Measurements from ENCODE around the gene VOPP1.

Gene VOPP1

DNA sequence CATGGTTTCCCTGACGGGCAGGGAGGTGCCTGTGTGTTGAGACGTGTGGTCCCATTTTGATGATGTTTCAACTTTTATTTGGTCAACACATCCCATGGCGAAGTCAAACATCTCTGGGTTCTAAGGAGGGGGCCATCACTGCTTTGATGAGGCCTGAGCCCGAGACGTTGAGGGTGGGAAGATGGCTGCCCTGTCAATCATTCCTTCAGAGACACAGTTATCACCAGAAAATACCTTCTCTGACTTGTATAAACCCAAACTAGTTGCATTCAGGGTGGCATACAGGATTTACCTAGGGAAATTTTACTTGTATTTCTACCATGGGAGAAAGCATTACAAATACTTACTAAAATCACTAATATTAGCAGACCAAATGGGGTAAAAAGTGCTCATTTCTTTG, 64.6 kb downstream of the VOPP1 start:
- no peak for DNase-seq

DNA sequence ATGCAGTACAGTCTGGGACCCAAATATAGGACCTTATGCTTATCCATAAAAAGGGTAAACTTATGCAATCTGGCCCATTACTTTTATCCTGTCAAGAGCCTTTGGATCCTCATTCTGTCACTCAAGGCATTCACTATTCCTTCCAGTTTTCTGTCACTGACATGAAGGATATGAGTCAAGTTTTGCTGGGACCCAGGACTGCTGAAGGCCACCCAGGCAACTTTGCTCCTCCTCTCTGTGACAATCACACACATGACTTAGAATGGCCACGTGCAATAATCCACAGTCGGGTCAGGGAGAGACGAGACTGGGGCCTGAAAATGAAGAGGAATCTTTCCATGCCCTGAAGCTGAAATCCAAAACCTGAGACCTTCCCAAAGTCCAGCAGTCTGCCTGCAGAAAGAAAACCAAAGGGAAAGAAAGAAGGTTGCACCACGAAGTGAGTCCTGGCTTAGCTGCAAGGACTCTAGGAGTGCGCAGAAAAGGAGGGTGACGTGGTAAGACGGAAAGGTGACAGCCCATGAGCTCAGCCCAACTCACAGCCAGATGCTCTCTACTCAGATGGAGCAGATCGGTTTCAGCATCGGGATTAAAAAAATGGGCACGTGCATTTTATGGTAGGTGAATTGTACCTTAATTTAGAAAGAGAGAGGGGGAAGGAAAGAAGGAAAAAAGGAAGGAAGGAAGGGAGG, 67.2 kb downstream of the VOPP1 start:
- DNase-seq: no peak

DNA sequence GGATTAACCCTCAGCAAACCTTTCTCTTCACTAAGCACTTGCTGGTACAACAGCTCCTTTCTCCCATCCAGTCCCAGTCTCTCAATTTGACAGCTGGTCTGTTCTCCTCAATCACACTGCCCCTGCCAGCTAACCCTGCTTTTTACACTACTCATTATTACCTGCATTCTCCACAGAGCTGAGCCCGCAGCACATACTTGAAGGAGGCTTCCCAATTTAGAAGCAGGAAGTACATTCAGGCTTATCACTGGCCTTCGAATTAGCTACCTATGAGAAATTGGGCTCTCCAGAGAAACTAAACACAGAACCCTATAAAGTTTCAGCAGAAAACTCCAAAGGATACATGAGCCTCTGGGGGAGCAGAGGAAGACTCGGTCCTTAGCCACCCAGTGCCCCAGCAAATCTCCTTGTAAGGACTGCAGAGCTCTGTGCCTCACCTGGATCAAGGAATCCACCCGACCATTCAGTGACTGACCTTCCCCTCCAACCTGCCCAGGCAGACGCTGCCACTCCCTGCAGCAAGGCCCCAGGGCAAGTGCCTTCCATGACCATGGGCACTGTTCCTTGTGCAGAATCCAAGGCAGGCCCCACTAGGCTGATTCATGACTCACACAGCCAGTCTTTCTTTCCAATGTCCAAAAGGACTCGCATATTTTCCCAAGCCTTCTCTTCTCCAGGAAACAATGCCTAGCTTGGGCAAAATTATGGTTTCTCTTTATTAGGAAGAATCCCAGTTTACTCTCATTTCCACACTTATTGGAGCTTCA, 68.0 kb downstream of the VOPP1 start:
- DNase-seq: no peak

DNA sequence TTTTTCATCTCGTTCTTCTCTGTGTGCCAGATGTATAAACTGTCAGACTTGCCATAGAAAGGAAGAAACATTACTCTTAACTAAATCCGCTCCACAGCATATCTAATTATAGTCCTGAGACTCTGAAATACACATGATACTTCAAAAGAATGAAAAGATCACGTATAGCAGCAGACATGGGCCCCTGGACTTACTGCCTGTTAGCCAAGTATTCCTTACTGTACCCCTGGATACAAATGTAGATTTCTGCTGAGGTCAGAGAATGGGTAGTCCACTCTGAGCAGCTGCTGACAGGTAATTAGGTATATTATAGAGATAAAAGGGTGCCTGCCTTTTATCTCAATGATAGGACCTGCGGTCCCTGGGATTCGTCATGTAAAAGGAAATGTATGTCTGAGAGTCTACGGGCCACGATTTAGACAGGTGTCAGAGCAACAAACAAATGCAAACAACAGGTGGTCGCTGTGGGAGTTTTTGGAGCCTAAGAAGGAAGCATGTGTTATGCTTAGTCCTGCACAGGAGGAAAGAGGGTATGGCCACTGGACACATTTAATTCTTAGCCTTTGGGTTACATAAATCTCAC, 69.4 kb downstream of the VOPP1 start:
- no peak for DNase-seq

DNA sequence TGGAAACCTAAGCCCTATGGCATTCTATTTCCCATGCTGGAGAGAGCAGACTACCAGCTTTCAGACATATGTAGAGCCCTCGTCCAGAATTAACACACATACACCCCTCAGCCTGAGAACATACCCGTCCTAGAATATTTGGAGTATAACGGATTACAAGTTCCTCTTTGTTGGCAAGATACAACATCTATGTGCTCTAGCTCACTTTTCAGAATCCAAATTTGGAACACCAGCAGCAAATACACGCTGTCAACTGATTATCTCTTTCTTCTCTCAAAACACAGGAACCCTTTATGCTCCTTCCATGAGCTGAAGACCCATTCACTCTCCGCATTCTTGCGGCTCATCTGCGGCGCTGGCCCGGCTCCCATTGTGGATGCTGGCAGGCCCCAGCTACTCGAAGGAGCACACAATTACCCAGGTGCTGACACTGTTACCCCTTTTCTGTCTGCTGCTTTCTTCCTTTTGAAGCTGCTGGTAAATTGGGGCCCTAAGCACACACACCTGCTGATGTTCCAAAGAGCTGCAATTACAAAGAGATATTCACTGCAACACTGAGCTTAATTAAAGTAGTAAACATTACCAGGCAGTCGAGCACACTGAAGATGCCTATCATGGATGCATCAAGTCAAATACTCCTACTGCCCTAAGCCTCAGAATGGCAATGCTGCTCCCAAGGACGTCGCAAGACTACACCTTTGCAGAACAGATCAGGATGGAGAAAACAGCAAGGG, 70.0 kb downstream of the VOPP1 start:
- no peak for DNase-seq

DNA sequence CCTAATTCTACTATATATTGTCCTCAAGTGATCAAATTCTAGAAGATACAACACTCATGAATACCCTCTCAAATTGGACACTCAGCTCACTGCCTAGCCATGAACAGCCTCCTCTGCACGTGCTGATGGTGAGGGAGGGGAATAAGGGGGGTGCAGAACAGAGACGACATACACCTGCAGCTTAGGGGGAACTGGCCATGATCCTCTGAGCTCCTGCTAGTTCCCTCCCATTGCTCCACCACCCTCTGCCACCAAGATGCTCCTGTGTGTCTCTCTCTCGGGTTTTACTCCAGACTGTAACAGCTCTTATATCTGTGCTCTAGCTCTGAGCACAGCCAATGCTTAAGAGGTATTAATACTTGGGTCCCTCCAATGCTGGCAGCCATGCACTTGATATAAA, 70.7 kb downstream of the VOPP1 start:
- DNase-seq: no peak

DNA sequence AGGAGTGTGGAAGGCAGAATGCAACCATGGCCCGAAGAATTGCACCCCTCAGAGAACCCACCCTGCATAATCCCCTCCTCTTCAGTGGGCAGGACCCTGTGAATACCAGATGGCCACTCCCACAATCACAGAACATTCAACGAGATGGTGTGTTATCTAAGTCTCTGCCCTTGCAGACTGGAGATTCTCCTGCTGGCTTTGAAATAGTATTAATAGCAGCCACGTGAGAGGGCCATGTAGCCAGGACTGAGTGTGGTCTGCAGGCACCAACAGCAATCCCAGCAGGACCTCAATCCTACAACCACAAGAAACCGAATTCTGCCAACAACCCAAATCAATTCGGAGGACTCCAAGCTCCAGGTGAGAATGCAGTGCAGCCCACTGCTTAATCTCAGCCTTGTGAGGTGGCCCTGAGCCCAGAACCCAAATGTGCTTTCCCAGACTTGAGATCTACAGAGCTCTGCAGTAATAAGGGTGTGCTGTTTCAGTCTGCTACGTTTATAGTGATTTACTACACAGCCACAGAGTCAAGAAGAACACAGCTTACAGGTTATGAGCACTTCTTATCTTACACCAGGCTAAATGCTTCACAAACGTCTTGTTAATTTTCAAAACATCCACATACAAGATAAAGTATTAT, 72.1 kb downstream of the VOPP1 start:
- no peak for DNase-seq

DNA sequence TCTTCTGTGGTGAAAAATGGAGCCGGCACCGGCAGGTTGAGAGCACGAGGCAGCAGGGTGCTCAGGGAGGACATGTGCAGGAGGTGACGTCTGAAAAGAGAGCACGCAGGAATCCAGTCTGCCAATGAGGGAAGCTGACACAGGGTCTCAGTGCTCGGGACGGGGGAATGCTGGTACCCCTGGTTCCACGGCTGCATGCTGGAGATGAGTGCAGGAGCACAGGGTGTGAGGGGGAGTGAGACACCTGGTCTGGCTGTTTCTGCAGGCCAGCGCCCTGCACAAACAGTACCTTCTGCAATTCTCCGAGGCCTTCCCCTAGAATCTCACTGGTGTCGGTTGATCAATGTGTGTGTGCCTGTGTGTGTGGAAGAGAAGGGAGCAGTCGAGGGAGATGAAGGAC, 72.7 kb downstream of the VOPP1 start:
- no peak for DNase-seq

DNA sequence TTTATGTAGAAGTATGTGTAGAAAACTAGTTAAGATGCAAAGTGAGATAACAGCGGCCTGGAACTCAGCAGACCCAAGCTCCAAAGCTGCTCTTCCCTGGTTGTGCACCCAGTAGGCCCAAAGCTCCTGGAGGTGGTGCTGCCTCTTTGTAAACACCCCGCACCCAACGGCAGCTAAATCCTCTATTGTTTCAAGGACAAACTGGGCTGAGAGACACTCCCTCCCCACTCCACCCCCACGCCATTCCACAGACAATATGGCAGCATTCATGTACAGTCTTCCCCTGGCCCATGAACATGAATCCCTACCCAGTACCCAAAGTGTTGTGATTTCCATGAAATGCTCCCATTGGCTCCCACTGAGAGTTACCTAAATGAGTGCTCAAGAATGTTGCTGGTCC, 73.5 kb downstream of the VOPP1 start:
- DNase-seq: no peak

DNA sequence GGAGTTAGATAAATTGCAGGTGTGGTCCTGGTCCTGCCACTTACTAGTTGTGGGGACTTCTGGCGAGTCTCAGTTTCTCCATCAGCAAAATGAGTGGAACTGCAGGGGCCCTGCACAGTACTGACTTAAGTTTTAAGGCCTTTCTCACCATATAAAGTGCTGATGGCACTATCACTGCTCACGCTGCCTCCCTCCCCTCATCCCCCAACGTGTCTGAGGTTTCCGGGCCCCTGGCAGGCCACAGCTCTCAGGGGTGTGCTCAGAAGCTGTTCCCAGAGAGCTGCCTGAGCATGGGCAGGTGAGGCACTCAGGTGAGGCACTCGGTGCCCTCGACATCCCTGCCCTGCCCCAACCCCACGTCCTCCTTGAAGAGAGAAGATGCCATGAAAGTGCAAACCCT, 74.2 kb downstream of the VOPP1 start:
- no peak for DNase-seq

DNA sequence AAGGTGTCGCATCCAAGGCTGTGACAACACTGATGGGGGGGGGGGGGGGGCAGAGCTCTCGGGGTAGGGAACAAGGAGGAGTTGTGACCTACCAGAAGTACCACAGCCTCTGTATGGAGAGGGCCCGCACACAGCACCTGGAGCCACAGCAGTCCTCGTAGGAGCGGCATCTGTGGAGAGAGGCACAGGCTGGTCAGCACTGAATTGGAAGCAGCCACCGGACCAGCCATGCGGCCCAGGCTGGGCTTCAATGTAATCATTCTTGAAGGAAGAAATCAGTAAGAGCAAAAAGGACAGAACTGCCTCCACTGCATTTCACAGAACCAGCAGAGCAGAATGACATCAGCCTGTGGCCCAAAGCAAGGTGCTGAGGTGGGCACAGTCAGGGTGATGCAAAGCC, 74.8 kb downstream of the VOPP1 start:
- DNase-seq: no peak

DNA sequence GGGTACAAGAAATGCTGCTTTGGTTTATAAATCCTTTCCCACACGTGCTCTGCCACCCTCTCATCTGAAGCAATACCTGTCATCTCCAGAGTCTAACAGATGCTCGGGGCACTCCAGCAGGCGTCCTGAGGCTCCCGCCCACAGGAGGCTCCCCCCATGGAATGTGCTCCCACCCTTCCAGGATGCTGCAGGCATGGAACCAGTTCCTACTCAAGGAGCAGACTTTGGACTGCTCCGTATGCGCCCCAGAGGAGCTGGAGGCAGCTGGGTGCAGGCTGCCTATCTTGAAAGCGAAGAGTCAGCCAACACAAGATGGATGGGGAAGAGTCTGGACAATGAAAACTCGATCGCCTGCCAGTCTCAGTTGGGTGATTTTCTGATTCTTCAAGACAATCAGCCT, 75.4 kb downstream of the VOPP1 start:
- DNase-seq: no peak

DNA sequence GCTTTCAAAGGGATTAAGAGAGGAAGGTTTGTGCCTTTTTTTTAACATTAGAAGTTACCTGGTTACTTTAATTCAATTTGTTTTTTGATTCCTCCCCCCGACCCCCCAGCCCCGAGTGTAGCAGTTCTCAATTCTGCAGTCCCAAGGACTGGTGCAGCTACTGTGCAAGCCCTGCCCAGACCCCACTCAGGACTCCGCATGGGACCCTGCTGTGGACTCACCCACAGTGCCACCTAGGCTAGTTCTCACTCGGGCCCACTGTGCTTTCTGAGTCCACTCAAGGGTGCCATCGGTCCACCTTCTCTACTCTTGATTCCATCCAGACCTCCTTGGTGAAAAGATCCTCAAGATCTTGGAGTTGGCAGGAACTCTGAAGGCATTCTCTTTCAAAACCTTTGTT, 77.4 kb downstream of the VOPP1 start:
- no peak for DNase-seq

DNA sequence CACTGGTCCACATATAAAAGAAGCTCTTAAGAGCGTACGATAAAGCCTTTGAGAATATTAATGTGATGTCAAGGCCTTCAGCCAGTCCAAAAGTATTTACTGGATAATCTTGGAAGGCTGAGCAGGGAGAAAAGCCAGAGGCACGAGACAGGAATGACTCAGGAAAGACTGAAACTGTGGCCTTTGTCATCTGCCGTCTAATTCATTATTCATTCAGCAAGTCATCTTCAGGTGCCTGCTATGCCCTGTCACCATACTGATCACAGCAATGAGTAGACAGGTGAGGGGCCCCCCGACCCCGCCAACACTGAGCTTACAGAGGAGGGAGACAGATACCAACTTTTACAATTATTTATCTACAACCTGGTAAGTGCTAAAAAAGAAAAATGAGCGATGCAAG, 78.9 kb downstream of the VOPP1 start:
- DNase-seq: no peak

DNA sequence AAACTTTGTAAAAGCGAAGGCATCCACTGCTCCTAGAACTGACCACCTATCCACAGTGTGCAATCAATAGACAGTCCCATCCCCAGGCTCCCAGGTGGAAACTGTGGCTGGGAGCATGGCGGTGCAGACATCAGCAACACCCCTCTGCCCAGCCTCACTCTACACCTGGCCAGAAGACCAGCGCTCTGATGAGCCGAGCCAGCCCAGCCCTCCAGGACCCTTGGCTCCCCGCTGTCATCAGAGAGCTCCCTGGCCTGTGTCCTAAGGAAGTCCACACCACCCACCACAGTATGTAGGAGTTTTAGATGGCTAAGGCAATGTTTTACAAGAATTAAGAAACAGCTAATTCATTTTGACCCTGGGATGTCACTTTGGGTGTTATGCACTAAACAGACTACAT, 81.0 kb downstream of the VOPP1 start:
- no peak for DNase-seq

DNA sequence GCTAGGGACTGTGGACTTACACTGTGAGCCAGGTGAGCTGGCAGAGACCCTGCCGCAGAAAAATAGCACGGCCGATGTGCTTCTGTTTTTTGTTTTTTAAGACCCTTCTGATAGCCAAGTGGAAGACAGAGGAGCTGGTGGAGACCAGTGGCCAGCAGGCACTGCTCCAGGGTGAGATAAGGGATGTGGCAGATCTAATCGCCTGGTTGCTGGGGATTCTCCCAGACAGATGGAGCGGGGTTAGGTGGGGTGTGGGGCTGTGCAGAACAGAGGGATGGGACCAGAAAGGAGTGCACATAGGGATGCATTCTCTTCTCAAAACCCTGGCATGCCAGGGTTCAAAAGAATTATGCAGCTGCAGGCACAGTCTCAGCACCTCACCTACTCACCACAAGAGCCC, 82.2 kb downstream of the VOPP1 start:
- DNase-seq: no peak

DNA sequence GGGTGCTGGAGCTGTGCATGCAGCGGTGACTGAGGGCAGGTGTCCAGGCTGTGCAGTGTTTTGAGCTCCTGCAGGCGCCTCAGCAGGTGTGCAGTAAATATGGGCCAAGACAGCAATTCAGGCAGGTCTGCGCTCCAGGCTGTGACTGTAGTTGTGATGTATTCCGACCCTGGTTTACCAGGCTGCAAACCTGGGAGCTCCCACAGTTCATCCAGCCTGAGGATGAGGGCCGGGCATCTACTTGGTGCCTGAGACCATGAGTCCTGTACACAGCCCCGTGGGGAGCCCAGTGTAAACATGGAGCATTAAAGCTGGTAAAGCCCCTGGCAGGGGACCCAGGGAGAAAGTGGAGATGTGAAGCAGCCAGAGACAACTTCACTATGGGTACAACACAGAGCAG, 82.8 kb downstream of the VOPP1 start:
- DNase-seq: no peak

DNA sequence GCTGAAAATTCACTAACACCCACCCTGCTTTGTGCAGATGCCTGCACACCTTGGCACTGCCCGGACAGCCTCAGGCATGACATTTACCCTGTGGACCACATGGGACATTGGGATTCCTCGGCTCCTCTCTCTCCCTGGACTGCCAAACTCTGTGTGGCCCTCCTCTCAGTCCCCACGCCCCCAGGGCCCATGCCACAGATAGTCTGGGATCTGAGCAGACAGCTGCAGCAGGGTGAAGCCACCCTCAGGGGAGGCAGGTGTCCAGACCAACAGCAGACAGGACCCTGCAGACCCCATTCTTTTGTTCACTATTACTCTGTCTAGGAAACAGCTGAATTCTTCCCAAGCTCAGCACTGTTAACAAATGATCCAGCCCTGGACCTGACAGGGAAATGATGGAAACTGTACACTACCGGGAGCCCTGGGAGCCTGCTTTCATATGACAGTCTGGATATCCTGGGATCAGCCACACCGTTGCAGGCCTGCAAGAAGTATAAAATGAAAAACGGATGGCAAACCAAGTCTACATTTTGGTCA, 83.4 kb downstream of the VOPP1 start:
- no peak for DNase-seq

DNA sequence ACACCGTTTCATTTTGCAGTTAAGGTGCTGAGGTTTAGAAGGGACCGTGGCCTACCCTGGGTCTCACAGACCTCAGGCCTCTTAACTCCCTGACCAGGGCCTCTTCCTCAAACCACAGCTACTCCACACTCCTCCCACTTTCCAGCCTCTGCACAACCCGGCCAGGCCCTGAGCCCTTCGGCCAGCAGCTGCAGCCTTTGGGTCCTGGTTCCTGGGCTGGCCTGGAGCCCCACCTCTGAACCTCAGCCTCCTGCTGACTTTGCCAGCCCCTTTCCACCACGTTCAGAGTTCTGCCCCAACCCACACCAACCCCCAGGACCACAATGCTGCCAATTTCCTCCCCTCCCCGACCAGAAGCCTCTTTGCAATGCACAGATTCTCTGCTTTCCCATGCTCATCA, 84.1 kb downstream of the VOPP1 start:
- no peak for DNase-seq

DNA sequence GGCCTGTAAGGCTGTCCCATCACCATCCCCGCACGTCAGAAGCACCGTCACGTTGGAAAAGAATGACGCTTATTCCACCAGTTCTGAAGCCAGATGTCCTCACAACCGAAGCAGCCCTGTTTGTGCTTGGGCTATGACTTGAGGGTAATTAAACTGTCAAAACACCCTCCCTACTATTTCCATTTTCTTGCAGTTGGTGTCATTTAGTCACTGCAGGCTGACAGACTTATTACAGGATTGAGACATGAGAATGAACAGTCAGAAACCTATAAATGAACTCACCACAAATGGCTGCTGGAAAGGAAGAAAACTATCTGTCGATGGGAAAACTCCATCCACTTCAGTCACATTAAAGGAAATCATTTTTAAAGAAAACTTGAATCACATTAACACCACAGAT, 85.3 kb downstream of the VOPP1 start:
- no peak for DNase-seq

DNA sequence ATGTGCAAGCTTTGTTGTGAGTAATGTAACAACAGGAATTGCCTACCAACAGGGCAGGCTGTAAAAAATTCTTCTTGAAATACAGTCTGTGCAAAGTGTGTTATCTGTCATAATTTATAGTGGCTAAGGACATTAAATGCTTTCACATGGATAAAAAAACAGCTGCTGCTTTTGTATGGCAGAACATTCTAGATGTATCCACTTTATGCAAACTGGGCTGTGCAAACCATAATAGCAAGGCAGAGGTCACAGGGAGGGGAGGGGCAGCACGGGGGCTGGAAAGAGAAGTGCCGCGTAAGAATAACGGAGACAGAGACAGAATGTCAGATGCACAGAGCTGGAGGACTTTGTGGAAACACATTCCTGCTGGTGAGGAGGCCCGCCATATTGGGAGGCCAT, 86.1 kb downstream of the VOPP1 start:
- no peak for DNase-seq

DNA sequence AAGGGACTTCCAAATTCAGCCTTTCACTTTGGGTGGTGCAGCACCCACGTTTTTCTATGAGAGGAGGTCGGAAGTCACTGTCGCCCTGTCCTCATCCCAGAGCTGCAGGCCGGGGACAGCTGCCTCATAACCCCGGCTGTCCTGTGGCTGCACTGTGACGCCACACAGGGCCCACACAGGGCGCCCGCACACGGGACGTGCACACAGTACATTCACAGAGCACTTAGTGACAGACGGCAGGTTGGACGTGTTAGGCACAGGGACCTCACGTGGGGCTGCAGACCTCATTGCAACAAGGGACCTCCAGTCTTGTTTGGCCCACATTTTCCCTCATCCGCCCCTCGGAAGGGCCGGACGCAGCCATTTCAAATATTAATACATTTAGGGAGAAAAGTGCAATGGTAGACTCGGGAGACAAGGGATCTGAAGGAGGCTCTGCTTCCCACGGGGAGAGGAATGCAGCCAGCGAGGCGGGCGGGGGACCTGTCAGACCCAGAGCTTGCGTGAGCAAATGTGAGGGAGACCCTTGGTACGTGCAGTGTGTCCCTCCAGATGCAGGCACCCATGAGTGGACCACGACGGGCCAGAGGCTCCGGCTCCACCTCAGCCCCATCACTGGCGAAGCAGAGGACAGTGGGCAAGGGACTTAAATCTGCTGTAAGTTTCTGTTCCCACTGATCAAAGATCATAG, 86.7 kb downstream of the VOPP1 start:
- no peak for DNase-seq

Measured in femur (tissue), 1 donor.